Hematopoietic multipotent progenitor cell treated with erythropoietin and hydrocortisone succinate and interleukin-3 and kit ligand, for 17 days (in vitro differentiated cells): ENCODE results near the gene DIP2C.
"Not testable (repeated sequence)": the region's sequence is repeated elsewhere in the genome, so short reads cannot be mapped to it uniquely, and the experiment has no call there.

ENCODE experiments used
- DNase-seq: peaks from one replicate; pipeline ENCODE4 v3.0.0-alpha.2; 2015; ENCODE audit warnings: low spot score

The DIP2C gene

GRCh38 chr10:597976-598375 is 91.5 kb downstream of the DIP2C start:
- no peak for DNase-seq

- DNase-seq: no peak
Measured at GRCh38 chr10:596725-597345, 92.6 kb downstream of the DIP2C start.

- not testable (repeated sequence) for DNase-seq
Measured at GRCh38 chr10:596131-596530, 93.3 kb downstream of the DIP2C start.

- DNase-seq: no peak
Measured at GRCh38 chr10:595473-595872, 94.0 kb downstream of the DIP2C start.

- no peak for DNase-seq
Measured at GRCh38 chr10:594584-595270, 94.7 kb downstream of the DIP2C start.

GRCh38 chr10:593901-594457 is 95.5 kb downstream of the DIP2C start:
- no peak for DNase-seq

- no peak for DNase-seq
Measured at GRCh38 chr10:593421-593820, 96.0 kb downstream of the DIP2C start.

- DNase-seq: no peak
Measured at GRCh38 chr10:593016-593415, 96.5 kb downstream of the DIP2C start.

- DNase-seq: no peak
Measured at GRCh38 chr10:591646-592045, 97.8 kb downstream of the DIP2C start.

GRCh38 chr10:590721-591120 is 98.7 kb downstream of the DIP2C start:
- no peak for DNase-seq

GRCh38 chr10:589961-590680 is 99.3 kb downstream of the DIP2C start:
- DNase-seq: no peak

GRCh38 chr10:588246-589165 is 101.0 kb downstream of the DIP2C start:
- DNase-seq: no peak

GRCh38 chr10:586716-587115 is 102.8 kb downstream of the DIP2C start:
- no peak for DNase-seq

GRCh38 chr10:586151-586550 is 103.3 kb downstream of the DIP2C start:
- DNase-seq: no peak

GRCh38 chr10:585502-585901 is 104.0 kb downstream of the DIP2C start:
- DNase-seq: no peak

- not testable (repeated sequence) for DNase-seq
Measured at GRCh38 chr10:584497-585290, 104.8 kb downstream of the DIP2C start.

- no peak for DNase-seq
Measured at GRCh38 chr10:583433-583832, 106.0 kb downstream of the DIP2C start.

GRCh38 chr10:581776-582330 is 107.6 kb downstream of the DIP2C start:
- no peak for DNase-seq

- no peak for DNase-seq
Measured at GRCh38 chr10:580778-581177, 108.7 kb downstream of the DIP2C start.

GRCh38 chr10:576130-576465 is 113.4 kb downstream of the DIP2C start:
- no peak for DNase-seq
